Stomach (tissue), 4 donors: ENCODE results near the gene HMX1.

ENCODE experiments used
- CTCF ChIP-seq, 7 experiments: fragments of 450-650 bp in 4 of 7; fragments of 200-600 bp in 3 of 7; sonication (generic) in 3 of 7; IDR thresholded peaks; one replicate each; pipeline ENCODE4 v1.5.1; 2016 to 2019; ENCODE audit warnings: antibody characterized with exemption in 7 of 7, control low read depth in 2 of 7, mild to moderate bottlenecking in 1 of 7
- POLR2A ChIP-seq, 4 donors: fragments of 450-650 bp; IDR thresholded peaks; one replicate each; pipeline ENCODE4 v1.6.1; 2016; ENCODE audit warnings: antibody characterized with exemption in 4 of 4, control low read depth in 2 of 4, mild to moderate bottlenecking in 1 of 4, moderate library complexity in 1 of 4

DNA sequence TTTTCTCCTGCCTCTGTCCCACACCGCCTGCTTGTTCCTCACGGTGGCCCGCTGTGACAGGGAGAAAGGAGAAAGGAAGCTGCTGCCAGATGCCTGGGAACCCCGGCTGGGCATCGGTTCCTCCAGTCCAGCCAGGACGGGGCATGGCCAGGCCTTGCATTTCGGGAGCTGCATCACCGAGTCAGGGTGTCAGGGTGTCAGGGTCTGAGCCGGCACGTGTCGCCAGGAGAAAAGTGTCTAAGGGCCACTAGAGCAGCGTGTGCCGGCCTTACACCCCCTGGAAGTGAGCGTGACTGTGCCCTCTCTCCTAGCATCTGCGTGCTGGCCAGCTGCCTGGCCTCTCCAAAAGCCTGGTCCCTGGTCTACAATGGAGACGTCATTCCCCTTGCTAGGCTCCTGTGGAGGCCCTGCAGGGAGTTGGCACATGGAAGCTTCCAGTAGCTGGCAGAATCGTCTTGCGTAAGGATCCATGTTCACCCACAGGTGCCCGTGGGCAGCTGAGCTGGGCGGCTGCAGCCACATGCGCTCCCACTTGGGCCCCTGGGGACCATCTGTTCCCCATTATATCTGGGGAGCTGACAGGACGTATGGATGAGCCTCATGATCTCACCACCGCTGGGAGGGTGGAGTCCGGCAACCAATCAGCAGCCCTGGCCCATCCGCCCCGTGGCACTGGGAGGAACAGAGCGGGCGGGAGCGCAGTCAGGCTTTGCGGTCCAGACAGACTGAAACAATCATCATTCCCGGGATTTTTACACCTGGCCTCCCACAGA, 39.9 kb upstream of the HMX1 start:
- TF ChIP-seq POLR2A (IDR thresholded peaks at IDR 0.05) (no peak), CTCF (IDR thresholded peaks at IDR 0.05) (no peak)
